Measurements from ENCODE around the gene RGS7.

The RGS7 gene

DNA sequence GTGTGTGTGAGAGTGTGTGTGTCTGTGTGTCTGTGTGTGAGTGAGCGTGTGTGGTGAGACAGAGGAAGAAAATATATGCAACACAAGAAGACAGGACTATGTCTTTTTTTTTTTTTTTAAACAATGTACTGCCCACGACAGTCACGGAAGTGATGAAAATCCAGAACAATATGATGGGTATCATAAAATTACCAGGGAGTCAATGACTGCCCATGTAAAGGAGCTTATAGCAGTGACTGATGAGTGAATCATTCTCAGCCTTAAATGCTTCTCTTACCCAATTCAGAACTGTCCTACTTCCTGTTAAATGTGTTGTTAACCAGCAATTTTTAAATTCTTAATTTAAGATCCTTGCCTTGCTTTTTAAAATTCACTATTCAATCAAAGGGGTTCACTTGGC lies 46.6 kb downstream of the RGS7 start:
- H3K36me3 ChIP-seq (replicated peaks; ENCODE audit: low read depth, low read length) = no peaks in the 10 kb centered on the region
- H3K79me2 ChIP-seq (ENCODE audit: low read length) = no peaks in the 10 kb centered on the region
- H3K4me3 ChIP-seq (ENCODE audit: low read length) = 0 out of 2 replicates have a peak overlapping the region, but pooled peaks have one; percentile 7
- no peak overlapping the region for H3K9ac ChIP-seq (ENCODE audit: low read length)
- H4K20me1 ChIP-seq (ENCODE audit: insufficient read depth, low read length) = no peaks in the 10 kb centered on the region
- H3K4me1 ChIP-seq (ENCODE audit: low read length) = no peaks in the 10 kb centered on the region
- no peak overlapping the region for H3K27ac ChIP-seq (ENCODE audit: low read length)
- H3K9me3 ChIP-seq (ENCODE audit: insufficient read depth, low read length) = no peaks in the 10 kb centered on the region
- 0 out of 2 replicates have a peak, but pooled peaks cover 4% of the 10 kb centered on the region for H3K27me3 ChIP-seq (ENCODE audit: low read depth, low read length)
- H2AFZ ChIP-seq (ENCODE audit: low read depth, low read length) = 0 out of 2 replicates have a peak overlapping the region, but pooled peaks have one; percentile 48
- TF ChIP-seq, protein P1, sequence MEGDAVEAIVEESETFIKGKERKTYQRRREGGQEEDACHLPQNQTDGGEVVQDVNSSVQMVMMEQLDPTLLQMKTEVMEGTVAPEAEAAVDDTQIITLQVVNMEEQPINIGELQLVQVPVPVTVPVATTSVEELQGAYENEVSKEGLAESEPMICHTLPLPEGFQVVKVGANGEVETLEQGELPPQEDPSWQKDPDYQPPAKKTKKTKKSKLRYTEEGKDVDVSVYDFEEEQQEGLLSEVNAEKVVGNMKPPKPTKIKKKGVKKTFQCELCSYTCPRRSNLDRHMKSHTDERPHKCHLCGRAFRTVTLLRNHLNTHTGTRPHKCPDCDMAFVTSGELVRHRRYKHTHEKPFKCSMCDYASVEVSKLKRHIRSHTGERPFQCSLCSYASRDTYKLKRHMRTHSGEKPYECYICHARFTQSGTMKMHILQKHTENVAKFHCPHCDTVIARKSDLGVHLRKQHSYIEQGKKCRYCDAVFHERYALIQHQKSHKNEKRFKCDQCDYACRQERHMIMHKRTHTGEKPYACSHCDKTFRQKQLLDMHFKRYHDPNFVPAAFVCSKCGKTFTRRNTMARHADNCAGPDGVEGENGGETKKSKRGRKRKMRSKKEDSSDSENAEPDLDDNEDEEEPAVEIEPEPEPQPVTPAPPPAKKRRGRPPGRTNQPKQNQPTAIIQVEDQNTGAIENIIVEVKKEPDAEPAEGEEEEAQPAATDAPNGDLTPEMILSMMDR (IDR thresholded peaks at IDR 0.05; ENCODE audit: low read depth, low read length) = no peak
- TF ChIP-seq EZH2phosphoT487 (IDR thresholded peaks at IDR 0.05; ENCODE audit: low read depth) = no peak
- peak overlapping the region; percentile 34 for H3K4me2 ChIP-seq (ENCODE audit: low read length)

DNA sequence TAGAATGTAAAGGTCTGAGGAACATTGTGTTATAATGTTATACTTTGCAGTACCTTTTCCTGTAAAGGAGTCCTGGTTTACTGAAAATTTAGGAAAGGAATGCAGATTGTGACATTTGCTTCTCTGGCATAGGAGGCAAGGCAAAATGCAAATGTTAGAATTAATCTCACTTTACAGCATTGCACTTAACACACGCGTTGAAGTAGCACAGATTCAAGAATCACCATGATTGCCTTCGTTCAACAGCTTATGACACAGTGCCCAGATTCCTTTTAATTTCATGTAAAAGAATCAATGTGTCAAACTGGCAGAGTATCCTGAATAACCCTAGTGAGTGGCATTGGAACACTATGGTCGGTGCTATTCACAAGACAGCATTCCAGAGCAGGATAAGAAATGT lies 47.4 kb downstream of the RGS7 start:
- TF ChIP-seq EZH2phosphoT487 (IDR thresholded peaks at IDR 0.05; ENCODE audit: low read depth) = no peak
- TF ChIP-seq, protein P1 (IDR thresholded peaks at IDR 0.05; ENCODE audit: low read depth, low read length) = no peak
- Histone ChIP-seq H3K4me2 (ENCODE audit: low read length) (no peak overlapping the region), H3K27ac (ENCODE audit: low read length) (no peak overlapping the region), H3K79me2 (ENCODE audit: low read length) (no peaks in the 10 kb centered on the region), H3K4me3 (ENCODE audit: low read length) (no peak overlapping the region), H3K36me3 (replicated peaks; ENCODE audit: low read depth, low read length) (no peaks in the 10 kb centered on the region), H2AFZ (ENCODE audit: low read depth, low read length) (no peak overlapping the region), H3K27me3 (ENCODE audit: low read depth, low read length) (0 out of 2 replicates have a peak, but pooled peaks cover 4% of the 10 kb centered on the region), H3K9ac (ENCODE audit: low read length) (no peak overlapping the region), H3K9me3 (ENCODE audit: insufficient read depth, low read length) (no peaks in the 10 kb centered on the region), H3K4me1 (ENCODE audit: low read length) (no peaks in the 10 kb centered on the region), H4K20me1 (ENCODE audit: insufficient read depth, low read length) (no peaks in the 10 kb centered on the region)

DNA sequence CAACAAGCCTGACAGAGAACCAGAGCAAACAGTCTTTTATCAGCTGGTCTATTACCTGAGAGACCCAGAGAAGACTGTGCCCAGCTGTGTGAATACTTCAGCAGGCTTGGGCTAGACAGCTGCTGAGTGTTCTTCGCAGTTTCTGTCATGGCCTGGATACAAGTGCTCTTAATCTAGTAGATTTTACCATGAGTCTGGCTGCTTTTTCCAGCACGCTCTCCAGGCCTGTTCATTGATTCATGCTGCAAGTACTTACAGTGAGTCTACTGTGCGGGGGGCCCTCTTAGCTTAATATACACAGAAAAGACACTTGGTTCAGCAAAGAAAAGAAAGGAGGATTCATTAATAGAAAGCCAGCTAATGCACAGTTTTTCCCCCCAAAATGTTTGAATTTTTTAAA lies 48.5 kb downstream of the RGS7 start:
- no peaks in the 10 kb centered on the region for H3K9me3 ChIP-seq (ENCODE audit: insufficient read depth, low read length)
- H3K4me1 ChIP-seq (ENCODE audit: low read length) = no peaks in the 10 kb centered on the region
- H3K27me3 ChIP-seq (ENCODE audit: low read depth, low read length) = 0 out of 2 replicates have a peak, but pooled peaks cover 4% of the 10 kb centered on the region
- no peak overlapping the region for H3K4me2 ChIP-seq (ENCODE audit: low read length)
- no peak overlapping the region for H2AFZ ChIP-seq (ENCODE audit: low read depth, low read length)
- no peak overlapping the region for H3K9ac ChIP-seq (ENCODE audit: low read length)
- H3K36me3 ChIP-seq (replicated peaks; ENCODE audit: low read depth, low read length) = no peaks in the 10 kb centered on the region
- no peak for TF ChIP-seq EZH2phosphoT487 (IDR thresholded peaks at IDR 0.05; ENCODE audit: low read depth)
- TF ChIP-seq, protein P1 (IDR thresholded peaks at IDR 0.05; ENCODE audit: low read depth, low read length) = no peak
- H4K20me1 ChIP-seq (ENCODE audit: insufficient read depth, low read length) = no peaks in the 10 kb centered on the region
- no peaks in the 10 kb centered on the region for H3K79me2 ChIP-seq (ENCODE audit: low read length)
- no peak overlapping the region for H3K27ac ChIP-seq (ENCODE audit: low read length)
- H3K4me3 ChIP-seq (ENCODE audit: low read length) = no peak overlapping the region

DNA sequence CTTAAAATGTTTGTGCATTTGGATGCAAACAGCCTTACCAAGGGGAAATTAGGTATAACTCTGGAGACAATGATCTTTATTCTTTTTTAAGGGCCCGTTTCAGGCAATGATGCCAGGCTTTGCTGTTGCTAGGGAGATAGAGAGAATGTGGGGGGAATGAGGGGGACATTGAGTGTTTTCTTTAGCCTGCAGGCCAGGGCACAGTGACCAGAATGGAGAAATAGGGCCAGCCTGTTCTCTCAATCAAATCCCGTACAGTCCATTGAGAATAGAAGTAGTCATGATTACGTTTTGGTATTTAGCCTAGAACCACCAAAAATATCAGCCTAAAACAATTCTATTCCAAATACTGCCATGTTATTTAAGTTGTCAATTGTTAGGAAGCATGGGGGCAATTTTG lies 49.0 kb downstream of the RGS7 start:
- Histone ChIP-seq H3K4me3 (ENCODE audit: low read length) (no peak overlapping the region), H2AFZ (ENCODE audit: low read depth, low read length) (no peak overlapping the region), H3K9me3 (ENCODE audit: insufficient read depth, low read length) (no peaks in the 10 kb centered on the region), H3K9ac (ENCODE audit: low read length) (no peak overlapping the region), H3K27ac (ENCODE audit: low read length) (no peak overlapping the region), H3K4me2 (ENCODE audit: low read length) (no peak overlapping the region), H3K36me3 (replicated peaks; ENCODE audit: low read depth, low read length) (no peaks in the 10 kb centered on the region), H3K4me1 (ENCODE audit: low read length) (no peaks in the 10 kb centered on the region), H3K79me2 (ENCODE audit: low read length) (no peaks in the 10 kb centered on the region), H4K20me1 (ENCODE audit: insufficient read depth, low read length) (no peaks in the 10 kb centered on the region), H3K27me3 (ENCODE audit: low read depth, low read length) (0 out of 2 replicates have a peak, but pooled peaks cover 4% of the 10 kb centered on the region)
- TF ChIP-seq EZH2phosphoT487 (IDR thresholded peaks at IDR 0.05; ENCODE audit: low read depth) = no peak
- TF ChIP-seq, protein P1 (IDR thresholded peaks at IDR 0.05; ENCODE audit: low read depth, low read length) = no peak

Measured in OCI-LY3 (cell line).